GM19035 (cell line): ENCODE data around the gene PTPRD.

Experiments
- ATAC-seq: cut with Tn5 transposase; IDR thresholded peaks from one replicate; pipeline ENCODE4 v1.9.1; 2021; ENCODE audit not compliant: unreplicated experiment

PTPRD gene

DNA sequence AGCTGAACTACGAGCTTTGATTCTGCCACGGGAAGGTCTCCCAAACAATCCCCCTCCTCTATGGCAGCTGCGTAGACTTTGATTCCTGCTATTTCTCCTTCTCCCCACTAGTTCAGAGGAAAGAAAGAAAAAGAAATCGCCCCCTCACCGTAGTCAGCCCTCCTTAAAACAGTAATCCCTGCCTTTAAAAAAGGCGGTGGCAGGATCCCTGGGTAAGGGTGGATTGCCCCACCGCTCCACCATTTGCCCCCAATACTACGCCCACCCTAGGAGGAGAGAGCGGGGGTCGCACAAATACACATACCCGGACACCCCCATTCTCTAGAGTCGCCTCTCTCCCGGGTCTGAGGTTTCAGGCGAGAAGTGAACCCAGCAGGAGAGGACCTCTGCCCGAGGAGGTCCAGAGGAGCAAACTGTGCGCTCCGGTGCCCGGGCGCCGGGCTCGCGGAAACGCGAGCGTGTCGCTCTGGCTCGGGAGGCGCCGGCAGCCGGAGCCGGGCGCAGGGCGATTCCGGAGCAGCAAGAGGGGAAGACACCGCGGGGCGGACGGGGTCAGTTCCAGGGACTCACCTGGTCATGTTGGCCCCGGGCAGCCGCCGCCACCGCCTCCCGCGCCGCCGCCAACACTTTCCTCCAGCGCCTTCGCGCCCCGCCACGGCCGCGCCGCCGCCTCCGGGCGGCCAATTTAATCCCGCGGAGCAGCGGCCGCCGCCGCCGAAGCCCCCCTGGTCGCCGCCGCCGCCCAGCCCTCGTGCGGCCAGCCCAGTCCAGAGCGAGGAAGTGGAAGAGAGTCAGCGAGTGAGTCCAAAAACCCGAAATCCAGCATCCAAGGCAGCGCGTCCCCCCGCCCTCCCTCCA lies 1755.5 kb downstream of the PTPRD start:
- ATAC-seq: no peak

DNA sequence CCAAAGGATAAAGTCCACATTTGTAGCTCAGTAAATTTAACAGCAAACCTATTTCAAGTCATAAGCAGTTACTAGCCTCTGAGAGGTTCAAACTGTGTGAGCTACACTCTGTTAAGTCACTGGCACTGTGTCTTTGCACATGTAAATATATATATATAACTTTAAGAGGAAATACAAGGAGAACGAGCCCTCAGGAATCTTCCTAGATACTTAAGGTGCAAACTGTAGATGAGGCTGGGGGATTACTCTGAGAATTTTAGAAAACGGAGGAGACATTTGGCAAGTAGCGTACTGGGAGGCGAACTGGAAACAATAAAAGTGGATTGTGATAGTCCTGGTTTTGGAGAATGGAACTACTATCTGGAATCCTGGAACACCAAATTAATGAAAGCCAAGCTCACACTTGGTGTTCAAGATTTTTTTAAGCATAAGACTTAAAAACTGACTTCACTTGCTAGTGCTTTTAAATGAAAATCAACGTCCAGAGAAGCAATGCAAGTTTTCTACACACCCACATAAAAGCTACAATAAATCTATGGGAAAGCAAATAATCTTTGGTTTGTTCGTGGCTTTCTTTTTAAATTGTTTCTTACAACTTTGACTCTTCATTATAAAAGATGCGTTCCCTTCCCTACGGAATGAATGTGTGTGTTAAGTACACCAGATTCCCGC lies 1756.3 kb downstream of the PTPRD start:
- ATAC-seq: no peak

DNA sequence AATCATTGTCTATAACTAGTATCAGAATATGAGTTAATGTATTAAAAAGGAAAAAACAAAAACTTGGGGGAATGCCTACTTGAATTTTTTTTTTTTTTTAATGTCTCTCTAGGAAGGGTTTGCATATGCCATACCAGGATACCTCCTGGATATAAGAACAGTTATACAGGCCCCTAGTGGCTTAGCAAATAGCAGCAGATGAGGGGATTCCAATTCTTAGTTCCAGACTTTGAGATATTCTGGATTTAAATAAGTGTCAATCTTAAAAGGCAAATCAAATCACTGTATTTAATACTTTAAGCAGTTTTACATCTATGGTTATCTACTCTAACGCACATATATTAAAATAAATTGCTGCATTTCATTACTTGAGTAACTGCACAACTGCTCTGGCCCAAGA lies 1757.8 kb downstream of the PTPRD start:
- no peak for ATAC-seq

DNA sequence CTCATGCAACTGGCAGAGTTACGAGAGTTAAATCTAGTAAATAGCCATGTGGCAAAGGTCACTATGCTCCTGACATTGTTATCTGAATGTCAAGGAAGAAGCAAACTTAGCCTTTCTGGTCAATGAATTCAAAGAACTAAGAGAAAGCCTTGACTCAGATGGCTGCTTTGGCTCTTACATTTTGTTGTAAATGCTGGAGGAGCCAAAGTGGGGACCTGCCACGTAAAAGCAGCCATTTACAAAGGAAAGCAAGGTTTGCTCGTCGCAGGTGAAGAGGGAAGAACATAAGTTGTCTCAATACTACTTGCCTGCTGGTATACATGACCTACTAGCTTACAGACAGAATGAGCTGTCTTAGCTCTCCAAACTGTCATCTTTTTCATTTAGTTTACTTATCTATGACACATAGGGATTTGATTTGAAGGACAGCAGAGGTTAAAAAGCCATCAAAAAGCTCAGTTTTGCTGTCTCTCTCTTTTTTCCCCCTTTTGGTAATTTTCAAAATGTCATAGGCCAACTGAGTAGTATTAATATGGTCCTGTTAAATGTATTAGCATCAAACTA lies 1760.4 kb downstream of the PTPRD start:
- no peak for ATAC-seq

DNA sequence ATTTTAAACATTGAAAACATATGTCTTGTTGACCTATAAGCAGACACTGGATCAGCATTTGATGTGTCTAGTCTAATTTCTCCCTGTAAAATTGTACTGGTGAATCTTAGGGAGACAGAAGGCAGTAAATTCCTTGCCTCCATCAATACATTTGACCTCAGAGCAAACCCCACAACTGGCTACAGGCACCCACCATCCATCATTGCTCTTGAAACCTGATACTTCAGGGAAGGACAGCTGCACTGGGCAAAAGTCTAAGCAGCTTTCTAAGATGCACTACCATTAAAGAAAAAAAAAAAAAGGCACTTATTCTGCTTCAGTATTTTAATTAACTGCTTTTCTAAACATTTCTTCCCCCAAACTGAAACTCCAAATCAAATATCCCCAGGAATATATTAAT lies 1761.9 kb downstream of the PTPRD start:
- ATAC-seq: no peak

DNA sequence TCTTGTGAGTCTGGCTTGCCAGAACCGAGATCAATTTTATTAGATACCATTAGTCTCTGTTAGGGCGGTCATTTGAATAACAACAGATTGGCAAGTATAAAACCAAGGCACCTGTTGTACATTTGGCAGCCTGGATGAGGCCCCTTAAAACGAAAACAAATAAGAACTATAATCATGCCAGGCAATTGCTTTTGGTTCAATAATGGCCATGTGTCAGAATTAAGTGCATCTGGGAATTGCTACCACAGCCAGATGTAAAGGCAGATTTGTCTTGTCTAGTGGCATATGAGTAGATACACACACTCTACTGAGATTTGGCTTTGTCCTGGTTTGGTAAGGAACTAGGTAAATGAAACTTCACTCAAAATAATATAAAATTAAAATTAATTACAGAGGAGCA lies 1767.0 kb downstream of the PTPRD start:
- no peak for ATAC-seq

GRCh38 chr9:8845376-8845775 lies 1767.4 kb downstream of the PTPRD start:
- ATAC-seq: no peak

DNA sequence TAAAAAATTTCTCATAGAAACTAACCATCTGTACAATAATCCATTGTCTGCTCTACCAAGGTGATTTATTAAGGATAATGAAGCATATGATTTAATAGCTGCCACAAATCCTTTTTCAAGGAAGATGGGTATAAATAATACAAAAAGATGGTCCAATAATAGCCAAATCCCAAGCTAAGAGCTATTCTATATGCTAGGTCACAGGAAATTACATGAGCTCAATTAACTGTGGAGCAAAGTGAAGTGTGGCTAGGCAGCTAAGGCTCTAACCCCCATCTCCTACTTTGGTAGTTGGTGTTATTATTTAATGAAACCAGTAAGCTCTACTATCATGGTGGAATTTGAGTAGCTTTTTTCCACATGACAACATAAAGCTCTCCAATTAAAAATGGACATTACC lies 1768.3 kb downstream of the PTPRD start:
- no peak for ATAC-seq

GRCh38 chr9:8842402-8843193 lies 1770.2 kb downstream of the PTPRD start:
- no peak for ATAC-seq

DNA sequence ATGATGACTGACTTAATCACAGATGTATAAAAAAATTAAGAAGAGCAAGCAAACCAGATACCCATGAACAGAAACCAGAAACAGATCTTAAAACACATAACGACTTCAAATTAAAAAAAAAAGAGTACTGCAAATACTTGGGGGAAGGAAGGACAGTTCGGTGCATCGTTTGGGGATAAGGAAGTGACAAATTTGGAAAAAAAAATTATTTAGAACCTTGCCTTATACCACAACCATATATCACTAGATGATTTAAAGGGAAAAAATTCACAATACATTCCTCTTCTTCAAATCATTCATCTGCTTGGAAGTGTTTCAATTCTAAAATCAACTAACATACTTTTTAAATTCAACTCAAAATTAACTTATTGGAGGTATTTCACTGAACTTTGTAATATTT lies 1774.7 kb downstream of the PTPRD start:
- ATAC-seq: no peak

GRCh38 chr9:8835291-8835690 lies 1777.5 kb downstream of the PTPRD start:
- no peak for ATAC-seq

- ATAC-seq: no peak
Observed at GRCh38 chr9:8832955-8833354, 1779.8 kb downstream of the PTPRD start.

GRCh38 chr9:8832386-8832785 lies 1780.4 kb downstream of the PTPRD start:
- ATAC-seq: no peak

DNA sequence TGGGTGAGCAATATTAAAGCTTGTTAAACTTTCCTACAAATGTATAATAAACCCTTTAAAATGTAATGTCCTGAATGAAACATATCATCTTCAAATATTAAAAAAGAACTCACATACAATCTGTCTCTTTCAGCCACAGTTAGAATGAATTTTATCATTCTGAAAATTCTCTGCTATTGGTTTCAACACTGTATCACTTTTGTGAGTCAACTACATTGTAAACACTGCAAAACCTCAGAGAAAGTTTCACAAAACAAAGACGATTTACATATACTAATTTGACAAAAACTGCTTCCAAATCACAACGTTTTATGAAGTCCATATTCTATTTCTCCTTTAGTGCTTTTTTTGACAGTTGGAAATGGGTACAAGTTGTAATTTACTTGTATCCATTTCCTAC lies 1781.2 kb downstream of the PTPRD start:
- no peak for ATAC-seq

DNA sequence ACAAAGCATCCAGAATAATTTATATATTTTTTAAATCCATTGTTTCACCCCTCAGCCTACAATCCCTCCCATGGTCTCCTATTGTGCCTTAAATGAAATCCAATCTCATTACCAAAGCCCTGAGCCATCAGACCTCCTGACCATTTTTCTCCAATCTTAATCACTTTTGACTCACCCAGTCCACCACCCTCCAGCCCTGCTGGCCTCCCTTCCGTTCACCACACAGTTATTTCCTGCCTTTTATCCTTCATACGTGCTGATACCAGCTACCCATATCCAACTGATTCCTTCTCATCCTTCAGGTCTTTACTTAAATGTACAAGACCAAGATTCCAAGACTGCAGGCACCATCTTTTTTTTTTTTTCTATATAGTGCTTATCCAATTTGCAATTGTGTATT lies 1786.5 kb downstream of the PTPRD start:
- no peak for ATAC-seq

- no peak for ATAC-seq
Observed at GRCh38 chr9:8825585-8826147, 1787.1 kb downstream of the PTPRD start.

GRCh38 chr9:8823131-8823895 lies 1789.5 kb downstream of the PTPRD start:
- ATAC-seq: no peak

GRCh38 chr9:8822667-8823025 lies 1790.2 kb downstream of the PTPRD start:
- no peak for ATAC-seq

- no peak for ATAC-seq
Observed at GRCh38 chr9:8821910-8822666, 1790.7 kb downstream of the PTPRD start.

DNA sequence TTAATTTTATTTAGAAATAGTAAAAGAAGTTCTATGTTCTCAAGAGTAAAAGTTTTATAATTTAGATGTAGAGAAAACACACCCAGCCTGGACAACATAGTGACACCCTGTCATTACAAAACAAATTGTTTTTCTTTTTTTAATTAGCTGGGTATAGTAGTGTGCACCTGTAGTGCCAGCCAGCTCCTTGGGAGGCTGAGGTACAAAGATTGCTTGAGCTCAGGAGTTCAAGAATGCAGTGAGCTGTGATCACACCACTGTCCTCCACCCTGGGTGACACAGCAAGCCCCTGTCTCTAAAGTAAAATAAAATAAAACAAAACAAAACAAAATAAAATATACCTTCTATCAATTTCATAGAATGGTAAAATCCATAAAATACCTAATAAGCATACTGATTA lies 1795.5 kb downstream of the PTPRD start:
- ATAC-seq: no peak
